GM12878 (cell line): ENCODE measurements around the gene TESMIN. TPM values are rescaled to one million over a fixed set of nuclear protein-coding genes. Genes with fewer than 3 reads are reported as not detected.

Source experiments
- CBX3 ChIP-seq: fragments of 200-600 bp; sonication (generic); IDR thresholded peaks from 2 replicates; pipeline ENCODE4 v1.6.1; 2016; ENCODE audit warnings: low read depth, borderline replicate concordance
- HDGF ChIP-seq: fragments of 450-650 bp; IDR thresholded peaks from 2 replicates; pipeline ENCODE4 v1.6.1; 2016; ENCODE audit warnings: antibody characterized with exemption
- MAX ChIP-seq: IDR thresholded peaks from 2 replicates; pipeline ENCODE4 v1.6.1; 2012; ENCODE audit warnings: low read depth, low read length, improper control_type of control experiment
- MEF2A ChIP-seq: IDR thresholded peaks from 2 replicates; pipeline ENCODE4 v1.6.1; 2011; ENCODE audit warnings: low read depth, mild to moderate bottlenecking, low read length, moderate library complexity; ENCODE audit not compliant: insufficient read depth
- MTA2 ChIP-seq: fragments of 450-650 bp; IDR thresholded peaks from 2 replicates; pipeline ENCODE4 v1.6.1; 2016; ENCODE audit warnings: low read depth, mild to moderate bottlenecking, moderate library complexity
- POU2F2 ChIP-seq: IDR thresholded peaks from 3 replicates; pipeline ENCODE4 v1.6.1; 2011; ENCODE audit warnings: low read depth, mild to moderate bottlenecking, low read length, borderline replicate concordance
- SREBF2 ChIP-seq: IDR thresholded peaks from 2 replicates; pipeline ENCODE4 v1.6.1; 2012; ENCODE audit warnings: mild to moderate bottlenecking, low read length
- TCF7 ChIP-seq: IDR thresholded peaks from 2 replicates; pipeline ENCODE4 v1.6.1; 2014; ENCODE audit warnings: antibody characterized with exemption, borderline replicate concordance
- ZBTB4 ChIP-seq: fragments of 450-650 bp; formaldehyde crosslinking; IDR thresholded peaks from 2 replicates; pipeline ENCODE4 v1.4.0; 2022; ENCODE audit warnings: mild to moderate bottlenecking, moderate library complexity
- ZNF207 ChIP-seq: fragments of 450-650 bp; IDR thresholded peaks from 2 replicates; pipeline ENCODE4 v1.6.1; 2014; ENCODE audit warnings: antibody characterized with exemption, mild to moderate bottlenecking, borderline replicate concordance
- ZZZ3 ChIP-seq: IDR thresholded peaks from 2 replicates; pipeline ENCODE4 v1.6.1; 2011; ENCODE audit warnings: low read depth; ENCODE audit not compliant: control insufficient read depth, insufficient read length
- polyA plus RNA-seq, 11 experiments: library from polyadenylated mRNA; depleted of rRNA in 4 of 11; unstranded in 6 of 11; stranded (reverse) in 5 of 11; fragments of >200 nt; fragmentation: Nextera tagmentation in 4 of 11; fragmentation: Illumina TruSeq in 1 of 11; extraction: Ambion mirVana in 4 of 11; extraction: Trizol in 1 of 11; gene quantifications; 1 replicate in 1 of 11; 2 replicates in 10 of 11; pipeline versions ENCODE4 v1.2.1 to v1.2.3, GENCODE V29; 2011 to 2016; ENCODE audit warnings: inconsistent platforms in 2 of 11, missing spikeins in 2 of 11, low read depth in 1 of 11
- total RNA-seq, 4 experiments: library from RNA; depleted of rRNA in 3 of 4; stranded (reverse); fragments of >200 nt in 3 of 4; fragmentation: Illumina TruSeq in 1 of 4; extraction: Trizol in 1 of 4; gene quantifications; 2 replicates each; pipeline versions ENCODE4 v1.2.1 to v1.2.3, GENCODE V29; 2013 to 2021

The TESMIN gene
- total and polyA plus RNA-seq, 10 of the 15 experiments (the other 5 are each of a cell fraction or from before 2014, with no cell fraction given): 0.31 to 3.4 (median 1.2) TPM; not detected in 1

- no peak for TF ChIP-seq ZBTB4 (CRISPR knock-in tag)
- TF ChIP-seq HDGF: no peak
- no peak for TF ChIP-seq POU2F2
- TF ChIP-seq TCF7: no peak
- no peak for TF ChIP-seq MTA2
- no peak for TF ChIP-seq ZZZ3
- TF ChIP-seq CBX3: no peak
- no peak for TF ChIP-seq ZNF207
- no peak for TF ChIP-seq MAX
- TF ChIP-seq MEF2A: no peak
- no peak for TF ChIP-seq SREBF2
Observed at GRCh38 chr11:68778205-68778604, 26.9 kb upstream of the TESMIN start (continued).
